WERI-Rb-1 (cell line): Measurements from ENCODE around the gene CEMIP.

Source experiments
- DNase-seq: peaks from one replicate; pipeline ENCODE4 v3.0.0-alpha.2; 2020
- H3K27ac ChIP-seq: fragments of 250-450 bp; sonication (Bioruptor Pico); 2 replicates; pipeline ENCODE4 v1.5.1; 2020; ENCODE audit warnings: mild to moderate bottlenecking, moderate library complexity
- H3K27me3 ChIP-seq: fragments of 250-450 bp; sonication (Bioruptor Pico); 2 replicates; pipeline ENCODE4 v1.5.1; 2021; ENCODE audit warnings: mild to moderate bottlenecking, low read depth, moderate library complexity; ENCODE audit not compliant: insufficient read depth, severe bottlenecking
- H3K36me3 ChIP-seq: fragments of 250-450 bp; sonication (Bioruptor Pico); 2 replicates; pipeline ENCODE4 v1.5.1; 2020; ENCODE audit warnings: mild to moderate bottlenecking, moderate library complexity
- H3K4me3 ChIP-seq: 2 replicates; pipeline ENCODE4 v1.5.1; 2011; ENCODE audit warnings: low read depth, mild to moderate bottlenecking, control low read depth, low read length
- H3K9me3 ChIP-seq: fragments of 250-450 bp; sonication (Bioruptor Pico); 2 replicates; pipeline ENCODE4 v1.5.1; 2021; ENCODE audit warnings: mild to moderate bottlenecking, moderate library complexity; ENCODE audit not compliant: severe bottlenecking
- TF ChIP-seq, protein P1 (sequence below): IDR thresholded peaks from 2 replicates; pipeline ENCODE4 v1.5.1; 2011; ENCODE audit warnings: low read depth, mild to moderate bottlenecking, control low read depth, inconsistent platforms, low read length

CEMIP gene

GRCh38 chr15:80895965-80896364, 116.8 kb downstream of the CEMIP start:
- no peaks in the 10 kb centered on the region for H3K27me3 ChIP-seq
- no peak overlapping the region for H3K4me3 ChIP-seq
- H3K27ac ChIP-seq = no peak overlapping the region
- no peaks in the 10 kb centered on the region for H3K36me3 ChIP-seq
- peaks cover 4% of the 10 kb centered on the region for H3K9me3 ChIP-seq
- TF ChIP-seq, protein P1, sequence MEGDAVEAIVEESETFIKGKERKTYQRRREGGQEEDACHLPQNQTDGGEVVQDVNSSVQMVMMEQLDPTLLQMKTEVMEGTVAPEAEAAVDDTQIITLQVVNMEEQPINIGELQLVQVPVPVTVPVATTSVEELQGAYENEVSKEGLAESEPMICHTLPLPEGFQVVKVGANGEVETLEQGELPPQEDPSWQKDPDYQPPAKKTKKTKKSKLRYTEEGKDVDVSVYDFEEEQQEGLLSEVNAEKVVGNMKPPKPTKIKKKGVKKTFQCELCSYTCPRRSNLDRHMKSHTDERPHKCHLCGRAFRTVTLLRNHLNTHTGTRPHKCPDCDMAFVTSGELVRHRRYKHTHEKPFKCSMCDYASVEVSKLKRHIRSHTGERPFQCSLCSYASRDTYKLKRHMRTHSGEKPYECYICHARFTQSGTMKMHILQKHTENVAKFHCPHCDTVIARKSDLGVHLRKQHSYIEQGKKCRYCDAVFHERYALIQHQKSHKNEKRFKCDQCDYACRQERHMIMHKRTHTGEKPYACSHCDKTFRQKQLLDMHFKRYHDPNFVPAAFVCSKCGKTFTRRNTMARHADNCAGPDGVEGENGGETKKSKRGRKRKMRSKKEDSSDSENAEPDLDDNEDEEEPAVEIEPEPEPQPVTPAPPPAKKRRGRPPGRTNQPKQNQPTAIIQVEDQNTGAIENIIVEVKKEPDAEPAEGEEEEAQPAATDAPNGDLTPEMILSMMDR = no peak
- no peak for DNase-seq

GRCh38 chr15:80898040-80898439, 118.9 kb downstream of the CEMIP start:
- TF ChIP-seq, protein P1 = no peak
- Histone ChIP-seq H3K9me3 (peaks cover 4% of the 10 kb centered on the region), H3K27ac (no peak overlapping the region), H3K27me3 (no peaks in the 10 kb centered on the region), H3K36me3 (no peaks in the 10 kb centered on the region), H3K4me3 (no peak overlapping the region)
- DNase-seq = no peak

GRCh38 chr15:80902298-80902801, 123.2 kb downstream of the CEMIP start:
- H3K4me3 ChIP-seq = no peak overlapping the region

DNA sequence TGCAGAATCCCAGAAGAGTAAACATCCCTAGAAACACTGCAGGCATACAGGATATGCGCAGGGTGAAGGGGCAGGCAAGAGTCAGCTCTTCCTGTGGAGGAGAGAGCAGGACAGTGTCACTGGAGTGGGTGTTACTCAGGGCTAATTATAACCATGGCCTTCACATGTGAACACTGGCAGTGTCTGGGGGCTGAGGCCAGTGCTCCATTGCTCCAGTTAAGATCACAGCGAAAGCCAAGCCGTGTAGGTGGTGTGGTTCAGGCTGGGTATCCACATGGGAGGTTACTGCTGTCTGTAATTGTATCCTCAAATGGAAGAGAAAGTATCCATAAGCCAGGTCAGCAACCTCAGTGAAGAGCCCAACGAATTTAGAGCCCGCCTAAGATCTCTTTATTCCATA, 125.8 kb downstream of the CEMIP start:
- no peak overlapping the region for H3K4me3 ChIP-seq
- TF ChIP-seq, protein P1 = no peak
- DNase-seq = no peak
- H3K36me3 ChIP-seq = no peaks in the 10 kb centered on the region
- H3K27me3 ChIP-seq = no peaks in the 10 kb centered on the region
- no peaks in the 10 kb centered on the region for H3K9me3 ChIP-seq
- no peak overlapping the region for H3K27ac ChIP-seq

More at GRCh38 chr15:80902298-80902801, 123.2 kb downstream of the CEMIP start:
- Histone ChIP-seq H3K27me3 (no peaks in the 10 kb centered on the region), H3K36me3 (no peaks in the 10 kb centered on the region), H3K9me3 (no peaks in the 10 kb centered on the region), H3K27ac (no peak overlapping the region)
- no peak for DNase-seq
- TF ChIP-seq, protein P1 = no peak

DNA sequence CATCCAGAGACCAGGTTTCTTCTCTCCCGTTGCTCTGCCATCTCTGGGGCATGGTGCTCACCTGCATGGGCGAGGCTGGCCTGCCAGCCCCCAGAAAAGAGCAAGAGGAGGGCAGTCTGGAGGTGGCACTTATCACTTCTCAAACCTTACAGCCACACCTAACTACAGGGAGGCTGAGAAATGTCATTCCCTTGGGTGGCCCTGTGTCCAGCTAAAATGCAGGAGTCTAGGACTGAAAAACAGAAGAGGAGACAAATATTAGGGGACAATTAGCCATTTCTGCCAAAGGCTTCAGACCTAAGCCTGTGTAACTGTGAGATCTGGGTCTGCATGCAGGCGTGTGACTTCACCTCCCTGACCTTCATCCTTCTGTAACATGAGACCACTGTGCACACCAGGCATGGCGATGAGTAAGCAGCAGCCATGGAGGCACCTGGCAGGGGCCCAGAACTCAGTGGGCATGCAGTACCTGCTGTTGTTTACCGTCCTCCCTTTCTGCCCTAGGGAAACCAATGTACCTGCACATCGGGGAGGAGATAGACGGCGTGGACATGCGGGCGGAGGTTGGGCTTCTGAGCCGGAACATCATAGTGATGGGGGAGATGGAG, 127.1 kb downstream of the CEMIP start:
- Histone ChIP-seq H3K9me3 (no peaks in the 10 kb centered on the region), H3K4me3 (no peak overlapping the region), H3K36me3 (no peaks in the 10 kb centered on the region), H3K27me3 (no peaks in the 10 kb centered on the region), H3K27ac (no peak overlapping the region)
- no peak for DNase-seq
- TF ChIP-seq, protein P1 = no peak

- Histone ChIP-seq H3K4me3 (no peak overlapping the region), H3K27ac (no peak overlapping the region), H3K27me3 (no peaks in the 10 kb centered on the region), H3K36me3 (no peaks in the 10 kb centered on the region), H3K9me3 (no peaks in the 10 kb centered on the region)
- no peak for DNase-seq
- TF ChIP-seq, protein P1 = no peak
These were observed 132.7 kb downstream of the CEMIP start for GRCh38 chr15:80911821-80912220.
